GM13977 (cell line): ENCODE results near the gene MRPL52.

Source experiments
- DNase-seq: peaks from one replicate; pipeline ENCODE4 v3.0.0; 2012; ENCODE audit warnings: low spot score
- in situ Hi-C: fragments of 300-500 bp; cut with MboI; formaldehyde crosslinking; loops from one replicate; pipeline ENCODE4 v1.12.0; 2022; ENCODE audit warnings: low sequenced_read_pairs, low pct_unique_long_range_greater_than_20kb, mixed read lengths, inconsistent platforms; ENCODE audit not compliant: unreplicated experiment
- TF ChIP-seq, protein P1 (sequence below): IDR thresholded peaks from 2 replicates; pipeline ENCODE4 v1.5.1; 2012; ENCODE audit warnings: mild to moderate bottlenecking, control low read depth; ENCODE audit not compliant: insufficient read depth; ENCODE audit errors: extremely low read depth, missing control alignments

The MRPL52 gene

DNA sequence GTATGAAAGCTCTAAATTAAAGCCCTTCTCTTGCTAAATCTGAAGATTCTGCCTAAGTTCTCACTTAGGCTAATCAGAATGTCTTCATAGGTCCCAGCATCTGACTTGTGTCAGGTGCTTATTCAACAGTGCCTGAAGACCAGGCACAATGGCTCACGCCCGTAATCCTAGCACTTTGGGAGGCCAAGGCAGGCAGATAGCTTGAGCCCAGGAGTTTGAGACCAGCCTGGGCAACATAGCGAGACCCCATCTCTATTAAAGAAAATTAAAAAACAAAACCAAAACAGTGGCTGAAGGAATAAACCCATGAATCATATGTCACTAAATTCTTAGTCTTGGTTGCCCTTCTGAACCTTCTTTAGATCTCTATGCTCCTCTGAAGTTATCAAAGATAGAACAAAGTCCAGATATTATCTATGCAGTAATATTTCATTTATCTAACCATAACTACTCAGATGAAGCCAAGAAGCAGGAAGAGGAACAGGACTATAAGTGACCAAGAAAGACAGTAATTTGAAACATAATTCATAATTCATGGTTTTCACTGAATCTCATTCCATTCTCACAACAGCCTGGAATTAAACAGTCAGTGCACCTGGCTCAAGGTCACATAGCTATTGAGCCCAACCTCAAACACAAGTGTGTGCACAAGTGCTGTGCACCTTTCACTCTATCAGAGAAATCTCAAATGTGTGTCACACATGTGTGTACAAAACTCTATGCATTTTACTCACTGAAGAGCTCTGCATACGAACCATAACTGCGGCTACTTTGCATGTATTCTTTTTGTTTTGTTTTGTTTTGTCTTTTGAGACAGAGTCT, 21.1 kb upstream of the MRPL52 start:
- in situ Hi-C loops: no loop called here
- TF ChIP-seq, protein P1, sequence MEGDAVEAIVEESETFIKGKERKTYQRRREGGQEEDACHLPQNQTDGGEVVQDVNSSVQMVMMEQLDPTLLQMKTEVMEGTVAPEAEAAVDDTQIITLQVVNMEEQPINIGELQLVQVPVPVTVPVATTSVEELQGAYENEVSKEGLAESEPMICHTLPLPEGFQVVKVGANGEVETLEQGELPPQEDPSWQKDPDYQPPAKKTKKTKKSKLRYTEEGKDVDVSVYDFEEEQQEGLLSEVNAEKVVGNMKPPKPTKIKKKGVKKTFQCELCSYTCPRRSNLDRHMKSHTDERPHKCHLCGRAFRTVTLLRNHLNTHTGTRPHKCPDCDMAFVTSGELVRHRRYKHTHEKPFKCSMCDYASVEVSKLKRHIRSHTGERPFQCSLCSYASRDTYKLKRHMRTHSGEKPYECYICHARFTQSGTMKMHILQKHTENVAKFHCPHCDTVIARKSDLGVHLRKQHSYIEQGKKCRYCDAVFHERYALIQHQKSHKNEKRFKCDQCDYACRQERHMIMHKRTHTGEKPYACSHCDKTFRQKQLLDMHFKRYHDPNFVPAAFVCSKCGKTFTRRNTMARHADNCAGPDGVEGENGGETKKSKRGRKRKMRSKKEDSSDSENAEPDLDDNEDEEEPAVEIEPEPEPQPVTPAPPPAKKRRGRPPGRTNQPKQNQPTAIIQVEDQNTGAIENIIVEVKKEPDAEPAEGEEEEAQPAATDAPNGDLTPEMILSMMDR: no peak

DNA sequence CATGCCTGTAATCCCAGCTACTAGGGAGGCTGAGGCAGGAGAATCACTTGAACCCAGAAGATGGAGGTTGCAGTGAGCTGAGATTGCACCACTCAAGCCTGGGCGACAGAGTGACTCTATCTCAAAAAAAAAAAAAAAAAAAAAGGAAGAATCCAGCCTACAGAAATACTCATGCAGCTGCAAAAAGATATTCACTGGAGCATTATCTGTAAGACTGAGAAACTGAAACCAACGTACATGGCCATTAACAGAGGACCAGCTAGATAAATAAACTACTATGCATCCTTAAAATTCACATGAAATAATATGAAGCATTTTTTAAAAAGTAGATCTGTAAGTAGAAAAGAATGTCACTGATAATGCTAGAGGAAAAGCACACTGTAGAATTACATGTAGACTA, 18.0 kb upstream of the MRPL52 start:
- TF ChIP-seq, protein P1: no peak
- in situ Hi-C loops: no loop called here
- DNase-seq: peak; percentile 32

More for the DNA sequence above, 21.1 kb upstream of the MRPL52 start:
- no peak for DNase-seq

DNA sequence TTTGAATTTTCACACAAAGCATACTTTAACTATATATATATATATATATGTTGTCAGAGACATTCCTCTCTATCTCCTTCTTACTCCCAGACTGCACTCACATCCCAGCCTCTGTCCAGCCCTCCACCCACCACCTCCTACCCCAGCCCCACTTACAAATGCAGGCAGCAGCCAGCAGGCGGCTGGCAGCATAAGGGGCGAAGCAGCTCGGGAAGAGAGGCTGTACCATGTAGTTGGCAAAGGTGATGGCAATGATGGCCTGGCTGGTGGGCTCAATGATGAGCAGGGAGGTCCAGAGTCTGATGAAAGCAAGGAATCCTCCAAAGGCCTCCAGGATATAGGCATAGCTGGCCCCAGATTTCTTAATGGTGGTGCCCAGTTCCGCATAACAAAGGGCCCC, 16.9 kb upstream of the MRPL52 start:
- in situ Hi-C loops: no loop called here
- TF ChIP-seq, protein P1: no peak

DNA sequence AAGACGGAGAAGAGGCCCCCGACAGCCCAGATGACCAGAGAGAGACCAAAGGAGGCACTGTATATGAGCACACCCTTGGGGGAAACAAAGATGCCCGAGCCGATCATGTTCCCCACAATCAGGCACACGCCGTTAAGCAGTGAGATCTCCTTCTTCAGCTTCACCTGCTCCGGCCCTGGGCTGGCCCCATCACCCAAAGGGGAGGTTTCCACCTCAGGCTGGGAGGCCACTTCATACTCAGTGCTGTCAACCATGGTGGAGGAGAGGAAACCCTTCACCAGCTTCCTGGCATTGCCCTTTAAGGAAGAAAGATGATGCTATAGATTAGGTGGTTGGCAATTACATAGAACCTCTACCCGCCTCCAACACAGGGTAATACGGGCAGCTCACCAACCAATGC, 16.5 kb upstream of the MRPL52 start:
- TF ChIP-seq, protein P1: no peak
- no peak for DNase-seq
- in situ Hi-C loops: no loop called here

More for the DNA sequence above, 16.9 kb upstream of the MRPL52 start:
- DNase-seq: no peak

DNA sequence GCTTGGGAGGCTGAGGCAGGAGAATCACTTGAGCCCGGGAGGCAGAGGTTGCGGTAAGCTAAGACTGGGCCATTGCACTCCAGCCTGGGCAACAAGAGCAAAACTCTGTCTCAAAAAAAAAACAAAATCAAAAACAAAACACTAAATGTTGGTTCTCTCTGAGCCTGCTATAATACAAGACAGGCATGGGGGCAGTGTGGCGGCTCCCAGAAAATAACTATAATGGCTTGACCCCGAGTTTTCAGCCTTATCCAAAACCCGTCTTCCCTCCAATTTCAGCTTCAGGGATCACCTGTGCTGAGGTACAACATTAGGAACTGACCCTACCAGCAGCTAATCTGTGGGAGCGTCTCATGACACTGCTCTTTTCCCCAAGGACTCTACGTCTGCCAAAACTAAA, 15.3 kb upstream of the MRPL52 start:
- no peak for DNase-seq
- in situ Hi-C loops: no loop called here

DNA sequence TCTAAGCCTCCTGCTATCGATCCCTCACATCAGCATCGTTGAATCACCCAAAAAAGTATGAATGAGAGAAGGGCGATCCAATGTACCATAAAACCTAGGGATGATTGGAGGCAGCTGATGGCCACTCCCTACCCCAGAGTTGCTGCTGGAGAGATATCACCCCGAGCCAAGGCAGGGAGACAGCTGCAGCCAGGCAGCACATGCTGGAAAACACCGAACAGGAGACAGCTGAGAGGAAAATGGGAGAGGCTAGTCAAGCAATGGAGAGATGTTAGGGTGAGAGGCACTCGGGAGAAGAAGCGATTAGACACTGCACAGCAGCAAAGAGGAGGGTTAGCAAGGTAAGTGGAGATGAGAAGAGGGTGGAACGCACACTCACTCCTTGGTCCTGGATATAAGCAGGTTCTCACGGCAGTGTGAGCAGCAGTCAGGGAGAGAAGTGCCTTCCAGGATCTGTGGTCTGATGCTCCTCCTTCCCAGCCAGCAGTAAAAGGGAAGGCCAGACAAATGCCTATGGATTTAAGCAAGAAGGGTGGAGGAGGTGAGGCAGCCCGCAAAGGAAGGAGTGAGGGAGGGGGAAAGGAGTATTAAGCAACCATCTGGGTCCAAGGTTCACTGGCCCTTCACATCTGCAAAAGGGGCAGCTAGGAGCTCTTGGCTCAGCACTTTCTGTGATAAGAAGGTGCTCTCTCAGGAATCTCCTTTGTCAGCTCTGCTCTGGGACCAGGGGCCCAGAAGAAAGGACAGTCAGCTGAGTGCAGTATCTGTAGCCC, 14.6 kb upstream of the MRPL52 start, which contains the start of gene SLC7A7:
Gene SLC7A7, minus strand, starts transcription at position 495 of the 773 bp plus-strand sequence. CDS start 2,037 bp downstream, outside the sequence.
- TF ChIP-seq, protein P1: no peak
- in situ Hi-C loops: loop anchor here (5.0 kb wide), 1 partner anchor 38 kb away; no protein-coding TSS in a partner anchor
- DNase-seq: no peak

More for the DNA sequence above, 15.3 kb upstream of the MRPL52 start:
- TF ChIP-seq, protein P1: no peak
